ENCODE results near the gene CHST12.
"Not testable (repeated sequence)": the region's sequence is repeated elsewhere in the genome, so short reads cannot be mapped to it uniquely, and the experiment has no call there.

CHST12 gene

DNA sequence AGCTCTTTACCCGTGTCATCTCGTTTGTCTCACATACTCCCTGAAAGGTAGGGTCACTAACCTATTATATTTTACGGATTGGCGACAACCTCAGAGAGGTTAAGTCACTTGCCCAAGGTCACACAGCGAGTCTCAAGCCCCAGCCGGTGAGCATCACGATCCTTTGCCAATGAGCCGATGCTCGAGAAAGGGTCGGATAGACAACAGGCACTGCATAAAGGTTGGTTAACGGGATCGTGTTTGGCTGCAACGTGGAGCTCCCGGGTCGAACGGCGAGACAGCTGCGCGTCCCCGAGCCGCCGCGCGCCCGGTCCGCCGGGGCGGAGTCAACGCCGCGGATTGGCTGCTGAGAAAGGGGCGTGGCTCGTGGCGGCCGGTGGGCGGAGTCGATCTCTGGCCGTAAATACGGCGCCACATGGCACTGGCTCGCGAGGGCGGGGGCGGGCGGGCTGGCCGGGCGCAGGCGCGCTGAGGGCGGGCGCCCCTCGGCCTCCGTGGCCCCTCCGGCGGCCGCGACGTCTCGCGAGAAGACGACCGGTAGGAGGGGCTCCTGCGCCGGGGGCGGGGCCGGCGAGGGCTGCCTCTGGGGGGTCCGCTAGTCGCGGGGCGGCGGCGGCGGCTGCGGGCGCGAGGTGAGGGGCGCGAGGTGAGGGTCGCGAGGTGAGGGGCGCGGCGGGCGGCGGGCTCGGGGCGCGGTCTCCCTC lies at the start of gene CHST12:
TSS of gene CHST12 (plus strand) at position 598 of the 704 bp plus-strand sequence. CDS start 29,029 bp downstream, outside the sequence.
- DNase-seq = peak; percentile 66

DNA sequence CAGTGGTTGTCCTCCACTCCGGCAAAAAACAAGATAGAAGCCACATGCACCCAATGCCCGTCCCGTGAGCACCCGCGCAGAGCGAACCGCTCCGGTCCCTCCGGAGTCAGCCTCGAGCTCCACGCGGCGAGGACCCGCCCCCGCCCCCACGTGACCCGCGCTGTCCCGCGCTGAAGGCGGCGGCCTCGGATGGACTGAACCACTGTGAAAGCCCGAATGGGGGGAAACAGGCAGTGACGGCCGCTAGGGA lies 49.5 kb upstream of the CHST12 start:
- no peak for DNase-seq

DNA sequence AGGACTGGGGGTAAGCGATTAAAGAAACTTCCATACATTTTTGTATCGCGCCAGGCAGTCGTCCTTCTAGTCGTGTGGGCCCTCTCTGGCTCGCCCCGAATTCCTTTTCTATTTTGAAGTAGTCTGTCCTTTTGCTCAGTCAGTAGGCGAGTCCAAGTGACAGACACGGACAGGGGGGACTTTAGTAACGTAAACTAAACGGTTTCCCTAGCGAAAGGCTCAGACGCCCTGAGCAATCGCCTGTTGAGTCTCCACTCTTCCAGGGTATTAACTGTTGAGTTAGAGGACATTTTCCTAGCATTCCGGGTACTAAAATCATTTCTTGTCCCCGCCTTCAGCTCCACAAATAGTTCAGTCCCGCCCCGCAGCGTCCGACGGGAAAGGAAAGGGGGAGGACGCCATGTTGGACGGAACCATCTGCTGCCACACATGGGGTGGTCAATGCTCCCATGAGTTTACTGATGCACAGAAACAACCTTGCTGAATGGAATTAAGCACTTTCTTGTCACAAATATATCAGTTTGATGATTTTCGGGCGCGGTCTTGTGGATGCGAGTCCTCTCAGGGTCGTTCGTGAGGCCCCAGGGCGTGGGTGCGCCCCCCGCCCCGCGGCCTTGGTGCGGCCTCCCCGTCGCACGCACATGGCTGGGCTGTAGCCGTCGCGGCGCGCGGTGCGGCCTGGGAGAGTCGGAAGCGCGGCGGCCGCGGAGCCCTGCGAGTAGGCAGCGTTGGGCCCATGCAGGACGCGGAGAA lies 49.0 kb upstream of the CHST12 start, which contains the start of gene EIF3B:
TSS of gene EIF3B (plus strand) at position 642 of the 753 bp plus-strand sequence. CDS start at position 737, 95 bp downstream.
- DNase-seq = peak; percentile 94

DNA sequence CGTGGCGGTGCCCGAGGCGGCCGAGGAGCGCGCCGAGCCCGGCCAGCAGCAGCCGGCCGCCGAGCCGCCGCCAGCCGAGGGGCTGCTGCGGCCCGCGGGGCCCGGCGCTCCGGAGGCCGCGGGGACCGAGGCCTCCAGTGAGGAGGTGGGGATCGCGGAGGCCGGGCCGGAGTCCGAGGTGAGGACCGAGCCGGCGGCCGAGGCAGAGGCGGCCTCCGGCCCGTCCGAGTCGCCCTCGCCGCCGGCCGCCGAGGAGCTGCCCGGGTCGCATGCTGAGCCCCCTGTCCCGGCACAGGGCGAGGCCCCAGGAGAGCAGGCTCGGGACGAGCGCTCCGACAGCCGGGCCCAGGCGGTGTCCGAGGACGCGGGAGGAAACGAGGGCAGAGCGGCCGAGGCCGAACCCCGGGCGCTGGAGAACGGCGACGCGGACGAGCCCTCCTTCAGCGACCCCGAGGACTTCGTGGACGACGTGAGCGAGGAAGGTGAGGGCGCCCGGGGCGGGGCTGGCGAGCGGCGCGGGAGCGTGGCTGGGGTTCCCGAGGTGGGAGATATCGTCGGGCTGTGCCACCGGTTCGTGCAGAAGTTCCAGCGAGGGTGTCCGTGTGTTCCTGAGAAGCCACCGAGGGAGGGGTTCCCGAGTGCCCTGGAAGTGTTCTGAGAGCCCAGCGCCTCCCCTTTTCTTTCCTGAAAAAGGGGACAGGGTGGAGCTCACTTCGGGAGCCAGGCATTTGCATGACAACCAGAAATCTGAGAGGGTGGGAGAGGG lies 48.3 kb upstream of the CHST12 start:
- DNase-seq = no peak

DNA sequence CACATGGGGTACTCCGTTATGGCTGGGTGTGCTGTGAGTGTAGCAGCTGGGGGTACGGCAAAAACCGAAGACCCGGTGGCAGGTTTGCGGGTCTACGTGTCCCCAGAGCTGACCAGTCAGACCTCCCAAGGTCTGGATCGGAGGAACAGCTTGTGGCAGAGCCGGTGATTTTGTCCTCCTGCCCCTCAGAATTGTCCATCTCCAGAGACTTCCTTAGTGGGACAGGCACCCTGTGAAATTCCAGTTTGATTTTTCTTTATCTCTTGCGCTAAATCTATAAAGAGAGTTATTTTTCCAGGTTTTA lies 47.8 kb upstream of the CHST12 start:
- DNase-seq = no peak

DNA sequence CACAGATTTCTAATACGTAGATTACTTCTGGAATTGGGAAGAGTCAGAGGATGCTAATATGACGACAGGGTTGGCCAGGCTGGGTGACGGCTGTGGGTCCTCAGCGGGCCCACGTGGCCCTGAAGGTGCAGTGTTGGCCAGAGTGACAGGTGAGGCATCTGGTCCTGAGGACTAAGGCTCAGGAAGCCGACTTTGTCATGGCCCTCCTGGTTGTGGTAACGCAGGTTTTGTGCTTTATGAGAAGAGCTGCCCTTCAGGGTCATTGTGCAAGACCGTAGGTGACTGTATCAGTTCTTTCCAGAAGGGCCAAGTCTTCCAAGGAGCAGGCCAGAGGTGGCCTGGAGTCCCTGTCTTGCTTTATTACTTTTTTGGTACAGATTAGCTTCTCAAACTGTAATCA lies 46.2 kb upstream of the CHST12 start:
- DNase-seq = no peak

DNA sequence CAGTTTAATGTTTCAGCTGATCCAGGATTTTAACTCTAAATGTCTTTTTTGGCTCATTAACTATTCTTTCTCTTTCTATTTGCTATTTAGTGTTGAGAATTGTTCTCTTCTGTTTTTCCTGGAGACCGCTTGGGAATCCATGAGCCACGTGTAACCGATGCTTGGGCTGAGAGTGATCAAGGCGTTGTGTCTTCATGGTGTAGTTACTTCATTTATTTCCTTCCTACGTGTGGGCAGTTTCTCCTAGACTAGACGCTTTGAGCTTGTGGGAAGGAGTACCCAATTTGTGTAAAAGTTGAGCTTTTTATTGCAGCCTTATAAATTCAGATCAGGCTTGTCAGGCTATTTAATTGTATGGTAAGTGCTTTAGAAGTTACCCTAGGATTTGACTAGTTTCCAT lies 45.8 kb upstream of the CHST12 start:
- no peak for DNase-seq

DNA sequence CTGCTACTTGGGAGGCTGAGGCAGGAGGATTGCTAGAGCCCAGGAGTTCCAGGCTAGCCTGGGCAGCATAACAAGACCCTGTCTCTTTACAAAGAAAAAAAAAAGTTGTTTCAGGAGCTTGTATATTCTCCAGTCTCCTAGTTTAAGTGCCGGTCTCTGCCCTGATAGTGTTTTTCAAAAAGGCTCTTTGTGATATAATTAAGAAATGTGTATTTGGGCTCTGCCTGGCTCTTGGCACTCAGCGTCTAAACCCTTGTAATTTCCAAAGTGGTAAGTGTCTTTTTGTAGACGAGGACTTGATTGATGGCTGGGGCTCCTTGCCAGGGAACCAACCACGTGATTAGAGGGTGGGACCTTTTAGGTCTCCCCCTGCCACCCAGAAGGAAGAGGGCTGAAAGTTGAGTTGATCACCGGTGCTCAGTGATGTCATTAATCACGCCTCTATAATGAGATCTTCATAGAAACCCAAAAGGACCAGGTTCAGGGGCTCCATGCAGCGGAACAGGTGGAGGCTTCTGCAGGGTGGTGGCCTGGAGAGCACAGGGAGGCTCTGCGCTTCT lies 44.4 kb upstream of the CHST12 start:
- DNase-seq = no peak

DNA sequence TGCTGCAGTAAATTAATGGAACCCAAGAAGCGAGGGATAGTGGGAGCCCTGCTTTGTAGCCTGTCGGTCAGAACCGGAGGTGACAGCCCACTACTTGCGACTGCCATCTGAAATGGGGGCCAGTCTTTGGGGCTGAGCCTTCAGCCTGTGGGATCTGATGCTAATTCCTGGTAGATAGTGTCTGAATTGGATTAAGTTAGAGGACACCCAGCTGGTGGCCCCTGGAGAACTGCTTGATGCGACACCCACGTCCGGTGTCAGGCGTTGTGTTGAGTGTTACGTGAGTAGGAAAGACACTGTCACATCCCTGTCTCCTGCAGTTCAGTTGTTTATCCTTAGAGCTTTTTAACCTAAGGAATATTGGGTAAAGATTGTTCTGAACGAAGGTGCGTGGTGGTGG lies 43.8 kb upstream of the CHST12 start:
- DNase-seq = no peak

DNA sequence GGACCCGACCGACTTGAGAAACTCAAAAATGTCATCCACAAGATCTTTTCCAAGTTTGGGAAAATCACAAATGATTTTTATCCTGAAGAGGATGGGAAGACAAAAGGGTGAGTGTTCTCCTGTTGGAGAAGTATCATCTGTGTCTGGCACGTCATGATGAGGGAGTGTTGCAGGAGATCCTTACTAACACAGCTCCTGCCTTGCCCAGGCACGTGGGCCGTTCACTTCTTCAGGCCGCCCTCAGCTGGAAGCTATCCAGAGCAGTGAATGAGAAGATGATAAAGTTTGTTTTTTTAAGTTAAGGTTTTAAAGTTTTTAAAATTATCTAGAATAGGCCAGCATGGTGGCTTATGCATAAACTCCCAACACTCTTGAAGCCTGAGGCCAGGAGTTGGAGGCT lies 42.6 kb upstream of the CHST12 start:
- DNase-seq = no peak

DNA sequence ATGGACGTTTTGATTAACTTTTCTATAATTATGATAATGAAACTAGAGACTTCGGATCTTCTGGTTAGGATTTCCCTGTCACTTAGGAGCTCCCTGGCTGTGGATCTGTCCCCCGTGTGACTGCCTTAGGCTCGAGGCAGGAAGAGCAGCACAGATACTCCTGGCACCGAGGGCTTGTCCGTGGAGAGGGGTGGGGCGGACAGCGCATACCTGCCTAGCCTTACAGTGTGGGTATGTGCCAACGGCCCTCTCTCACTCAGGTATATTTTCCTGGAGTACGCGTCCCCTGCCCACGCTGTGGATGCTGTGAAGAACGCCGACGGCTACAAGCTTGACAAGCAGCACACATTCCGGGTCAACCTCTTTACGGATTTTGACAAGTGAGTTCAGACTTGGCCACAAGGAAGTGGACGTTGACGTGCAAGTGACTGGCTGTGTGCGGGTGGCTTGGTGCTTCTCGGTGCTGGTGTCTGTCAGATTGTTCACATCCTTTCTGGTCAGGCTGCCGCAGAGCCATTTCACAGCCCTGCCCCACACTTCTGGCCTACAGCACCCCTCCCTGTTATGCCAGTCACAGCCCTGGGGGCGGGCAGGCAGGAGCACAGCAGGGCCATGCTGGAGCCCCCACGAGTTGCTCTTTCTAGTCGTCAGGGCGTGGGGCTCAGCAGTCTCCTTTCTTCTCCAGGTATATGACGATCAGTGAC lies 40.9 kb upstream of the CHST12 start:
- no peak for DNase-seq

DNA sequence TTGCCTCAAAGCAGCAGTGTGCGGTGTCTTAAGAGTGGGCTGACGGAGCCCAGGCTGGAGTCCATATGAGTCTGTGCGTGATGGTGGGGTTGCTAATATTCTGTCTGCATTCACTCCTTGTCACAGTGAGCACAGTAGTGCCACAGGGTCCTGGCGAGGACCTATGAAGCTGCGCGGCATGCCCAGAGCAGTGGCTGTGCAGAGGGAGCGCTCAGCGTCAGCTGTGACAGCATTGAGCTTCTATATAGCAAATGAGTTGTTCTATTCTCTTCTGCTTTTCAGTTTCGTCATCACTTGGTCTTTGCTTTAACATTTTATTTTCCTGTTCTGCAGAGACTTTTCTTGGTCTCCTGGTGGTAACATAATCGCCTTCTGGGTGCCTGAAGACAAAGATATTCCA lies 34.3 kb upstream of the CHST12 start:
- no peak for DNase-seq

DNA sequence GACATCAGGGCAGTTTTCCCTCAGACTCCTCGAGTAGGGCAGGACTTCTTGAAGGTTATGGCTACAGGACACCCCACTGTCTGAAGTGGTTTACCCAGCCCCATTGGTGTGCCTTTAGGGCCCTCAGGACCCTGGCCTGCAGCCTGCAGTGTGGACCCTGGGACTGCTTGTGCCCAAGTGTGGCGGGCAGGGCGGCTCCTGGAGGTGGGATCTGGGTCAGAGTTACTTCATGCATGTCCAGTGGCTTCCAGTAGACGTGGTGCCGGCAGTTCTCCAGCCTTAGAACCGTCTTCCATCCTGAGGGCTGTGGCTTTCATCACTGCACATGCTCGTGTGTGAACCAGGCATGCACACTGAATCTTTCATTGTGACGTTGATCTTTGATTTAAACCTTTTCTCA lies 32.1 kb upstream of the CHST12 start:
- no peak for DNase-seq

DNA sequence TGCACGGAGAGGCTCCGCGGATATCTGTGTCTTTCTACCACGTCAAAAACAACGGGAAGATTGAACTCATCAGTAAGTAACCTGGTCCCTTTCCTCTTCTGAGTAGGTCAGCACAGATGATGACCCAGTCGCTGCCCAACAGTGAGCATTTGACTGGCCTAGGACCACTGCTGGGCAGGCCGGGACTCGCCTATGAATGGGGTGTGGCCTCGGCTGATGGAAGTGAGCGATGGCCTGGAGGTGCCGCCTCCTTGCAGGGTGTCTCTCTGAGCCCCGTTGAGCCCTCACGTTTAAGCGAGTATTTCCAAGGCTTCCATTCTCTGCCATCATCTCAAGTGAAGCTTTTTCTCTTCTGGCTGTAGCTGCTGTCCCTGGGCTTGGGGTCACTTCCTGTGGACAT lies 30.7 kb upstream of the CHST12 start:
- DNase-seq = no peak

DNA sequence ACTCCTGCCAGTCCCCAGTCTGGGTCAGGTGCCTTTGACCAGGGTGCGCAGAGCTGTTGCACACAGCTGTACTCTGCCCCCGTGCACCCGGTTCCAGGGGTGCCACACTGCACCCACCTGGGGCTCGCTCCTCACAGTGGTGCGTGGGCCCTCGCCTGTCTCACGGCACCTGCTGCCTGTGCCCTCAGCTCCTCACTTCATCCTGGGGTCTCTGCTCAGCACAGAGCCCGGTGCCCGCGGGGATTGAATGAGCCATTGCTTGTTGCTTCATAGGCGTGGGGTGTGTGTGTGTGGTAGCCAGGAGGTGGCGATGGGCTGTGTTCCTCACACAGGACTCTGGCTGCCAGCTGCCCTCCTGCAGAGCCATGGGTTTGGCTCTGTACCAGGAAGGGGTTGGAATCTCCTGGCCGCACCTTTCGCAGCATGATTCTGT lies 30.3 kb upstream of the CHST12 start:
- DNase-seq = no peak

DNA sequence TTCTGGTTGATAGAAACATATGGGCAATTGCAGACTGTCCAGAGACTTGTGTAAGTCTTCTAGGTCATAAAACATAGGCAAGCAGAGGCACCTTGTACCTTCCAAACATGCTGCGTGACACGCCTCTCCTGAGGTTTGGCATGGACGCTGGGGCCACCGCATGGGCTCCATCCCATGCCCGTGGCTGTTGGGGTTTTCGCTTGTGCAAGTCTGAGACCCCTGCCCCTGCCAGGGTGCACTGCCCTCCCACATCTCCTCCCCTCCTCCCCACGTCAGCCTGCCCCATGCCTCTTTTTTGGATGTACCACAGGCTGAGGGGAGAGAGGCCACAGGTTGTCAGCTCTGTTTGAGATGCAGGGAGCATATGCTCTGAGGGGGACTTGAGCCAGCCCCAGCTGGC lies 29.8 kb upstream of the CHST12 start:
- no peak for DNase-seq

DNA sequence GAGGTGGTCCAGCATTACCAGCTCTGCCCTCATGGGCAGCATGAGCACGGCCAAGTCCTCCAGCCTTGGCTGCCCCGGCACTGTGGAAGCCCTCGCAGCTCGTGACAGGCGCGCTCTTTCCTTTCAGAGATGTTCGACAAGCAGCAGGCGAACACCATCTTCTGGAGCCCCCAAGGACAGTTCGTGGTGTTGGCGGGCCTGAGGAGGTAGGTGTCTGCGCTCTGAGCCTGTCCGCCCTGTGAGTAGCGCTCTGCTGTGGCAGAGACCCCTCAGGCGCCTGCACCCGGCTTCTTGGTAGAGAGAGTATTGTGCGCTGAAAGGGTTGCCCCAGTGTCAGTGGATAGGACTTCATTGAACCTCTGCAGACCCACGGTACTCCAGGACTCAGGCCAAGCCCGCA lies 29.0 kb upstream of the CHST12 start:
- DNase-seq = no peak

DNA sequence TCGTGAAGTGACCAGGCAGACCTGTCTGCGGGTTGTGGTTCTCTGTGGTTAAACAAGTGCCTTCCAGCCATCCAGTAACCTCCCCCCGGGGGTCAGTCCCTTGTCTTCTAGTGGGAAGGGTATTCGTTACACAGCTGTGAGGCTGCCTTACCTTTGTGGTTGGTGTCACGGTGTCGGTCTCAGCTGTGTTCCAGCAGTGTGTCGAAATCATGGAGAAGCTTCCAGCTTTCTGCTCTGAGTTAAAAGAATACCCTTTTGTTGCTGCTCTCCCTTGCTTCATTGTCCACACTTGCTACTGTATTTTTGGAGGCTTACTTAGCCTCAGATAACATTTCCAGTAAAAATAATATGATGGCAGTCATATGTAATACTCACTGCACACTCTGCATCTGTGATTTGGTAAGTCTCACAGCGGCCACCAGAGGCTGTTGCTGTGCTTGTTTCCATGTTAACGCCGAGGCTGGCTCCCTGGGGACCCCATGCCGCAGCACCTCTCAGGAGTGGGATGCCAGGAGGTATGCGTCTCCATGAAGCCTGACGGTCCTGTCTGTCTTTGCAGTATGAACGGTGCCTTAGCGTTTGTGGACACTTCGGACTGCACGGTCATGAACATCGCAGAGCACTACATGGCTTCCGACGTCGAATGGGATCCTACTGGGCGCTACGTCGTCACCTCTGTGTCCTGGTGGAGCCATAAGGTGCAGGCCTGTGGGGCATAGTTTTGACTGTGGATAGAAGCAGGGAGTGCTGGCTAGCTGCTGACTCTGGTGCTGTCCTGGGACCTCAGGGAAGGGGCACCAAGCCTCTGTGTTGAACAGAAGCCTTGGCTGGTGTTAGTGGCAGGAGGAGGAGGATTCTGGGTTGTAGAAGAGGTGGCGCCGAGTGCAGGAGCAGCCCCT lies 28.3 kb upstream of the CHST12 start:
- no peak for DNase-seq

DNA sequence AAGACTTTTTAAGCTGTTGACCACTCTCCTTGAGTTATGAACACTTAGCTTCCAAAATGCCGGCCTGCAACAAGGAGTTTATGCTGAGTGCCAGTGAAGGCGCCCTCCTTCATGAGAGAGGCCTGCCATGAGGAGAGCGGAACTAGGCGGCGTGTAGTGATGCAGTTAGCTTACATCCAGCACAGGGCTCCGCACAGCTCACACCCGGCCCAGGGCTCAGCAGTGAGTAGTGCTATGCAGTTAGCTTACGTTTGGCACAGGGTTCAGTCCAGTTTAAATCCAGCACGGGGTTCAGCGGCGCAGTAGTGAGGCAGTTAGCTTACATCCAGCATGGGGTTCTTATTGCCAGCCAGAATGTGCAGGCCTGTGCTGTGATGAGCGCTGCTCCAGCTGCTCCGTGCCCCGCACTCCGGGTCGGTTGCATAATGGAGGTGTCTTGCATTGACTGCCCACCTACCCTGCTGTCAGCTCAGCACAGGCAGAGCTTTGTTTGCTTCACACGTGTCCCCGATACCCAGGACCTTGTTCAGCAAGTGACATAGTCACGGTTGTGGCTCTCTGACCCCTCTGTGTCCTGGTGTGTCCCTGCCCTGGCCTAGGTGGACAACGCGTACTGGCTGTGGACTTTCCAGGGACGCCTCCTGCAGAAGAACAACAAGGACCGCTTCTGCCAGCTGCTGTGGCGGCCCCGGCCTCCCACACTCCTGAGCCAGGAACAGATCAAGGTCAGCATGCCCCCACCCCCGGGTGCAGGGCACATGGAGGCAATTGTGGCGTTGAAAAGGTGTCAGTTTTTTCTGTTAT lies 26.9 kb upstream of the CHST12 start:
- no peak for DNase-seq

DNA sequence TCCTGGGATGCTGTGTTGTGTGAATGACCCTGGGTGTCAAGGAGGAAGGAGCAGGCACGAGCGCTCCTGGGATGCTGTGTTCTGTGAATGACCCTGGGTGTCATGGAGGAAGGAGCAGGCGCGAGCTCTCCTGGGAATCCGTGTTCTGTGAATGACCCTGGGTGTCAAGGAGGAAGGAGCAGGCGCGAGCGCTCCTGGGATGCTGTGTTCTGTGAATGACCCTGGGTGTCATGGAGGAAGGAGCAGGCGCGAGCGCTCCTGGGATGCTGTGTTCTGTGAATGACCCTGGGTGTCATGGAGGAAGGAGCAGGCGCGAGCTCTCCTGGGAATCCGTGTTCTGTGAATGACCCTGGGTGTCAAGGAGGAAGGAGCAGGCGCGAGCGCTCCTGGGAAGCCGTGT lies 25.9 kb upstream of the CHST12 start:
- DNase-seq = not testable (repeated sequence)

DNA sequence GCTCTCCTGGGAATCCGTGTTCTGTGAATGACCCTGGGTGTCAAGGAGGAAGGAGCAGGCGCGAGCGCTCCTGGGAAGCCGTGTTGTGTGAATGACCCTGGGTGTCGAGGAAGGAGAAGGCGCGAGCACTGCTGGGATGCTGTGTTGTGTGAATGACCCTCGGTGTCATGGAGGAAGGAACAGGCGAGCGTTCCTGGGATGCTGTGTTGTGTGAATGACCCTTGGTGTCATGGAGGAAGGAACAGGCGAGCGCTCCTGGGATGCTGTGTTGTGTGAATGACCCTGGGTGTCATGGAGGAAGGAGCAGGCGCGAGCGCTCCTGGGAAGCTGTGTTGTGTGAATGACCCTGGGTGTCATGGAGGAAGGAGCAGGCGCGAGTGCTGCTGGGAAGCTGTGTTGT lies 25.3 kb upstream of the CHST12 start:
- DNase-seq = not testable (repeated sequence)
